Peyer's patch (tissue), 4 donors: ENCODE measurements around the gene PLD2. TPM values are rescaled to one million over a fixed set of nuclear protein-coding genes. Genes with fewer than 3 reads are reported as not detected.

Source experiments
- DNase-seq, 3 donors: peaks; one replicate each; pipeline ENCODE4 v3.0.0-alpha.2; 2017 to 2019
- H3K27ac ChIP-seq, 4 donors: fragments of 200-600 bp; sonication (generic); one replicate each; pipeline ENCODE4 v1.5.1; 2016 to 2019
- H3K27me3 ChIP-seq, 2 donors: fragments of 200-600 bp; sonication (generic); one replicate each; pipeline ENCODE4 v1.5.1; 2019
- H3K36me3 ChIP-seq, 3 donors: fragments of 200-600 bp; sonication (generic); one replicate each; pipeline ENCODE4 v1.5.1; 2016 to 2019
- H3K4me1 ChIP-seq, 4 donors: fragments of 200-600 bp; sonication (generic); one replicate each; pipeline ENCODE4 v1.5.1; 2016 to 2019
- H3K4me3 ChIP-seq, 4 donors: fragments of 200-600 bp; sonication (generic); 1 replicate in 3 of 4; 2 replicates in 1 of 4; pipeline ENCODE4 v1.5.1; 2016 to 2019; ENCODE audit warnings: mild to moderate bottlenecking in 1 of 4
- H3K9me3 ChIP-seq, 4 donors: fragments of 200-600 bp; sonication (generic); one replicate each; pipeline ENCODE4 v1.5.1; 2016 to 2019; ENCODE audit warnings: mild to moderate bottlenecking in 1 of 4
- CTCF ChIP-seq, 6 experiments: fragments of 450-650 bp in 4 of 6; fragments of 200-600 bp in 2 of 6; sonication (generic) in 1 of 6; IDR thresholded peaks; one replicate each; pipeline ENCODE4 v1.5.1; 2017 to 2019; ENCODE audit warnings: antibody characterized with exemption in 6 of 6, mild to moderate bottlenecking in 3 of 6, moderate library complexity in 1 of 6
- POLR2A ChIP-seq, 2 donors: fragments of 450-650 bp; IDR thresholded peaks; one replicate each; pipeline ENCODE4 v1.5.1; 2017; ENCODE audit warnings: antibody characterized with exemption in 2 of 2, mild to moderate bottlenecking in 2 of 2, moderate library complexity in 2 of 2
- total RNA-seq, 4 donors: library from RNA; depleted of rRNA; stranded (reverse); fragments of >200 nt; gene quantifications; one replicate each; pipeline ENCODE4 v1.1.0, GENCODE V29; 2016

PLD2 gene
- total RNA-seq, 4 donors from 2014 or later: 14.4 to 33.8 (median 26.6) TPM

DNA sequence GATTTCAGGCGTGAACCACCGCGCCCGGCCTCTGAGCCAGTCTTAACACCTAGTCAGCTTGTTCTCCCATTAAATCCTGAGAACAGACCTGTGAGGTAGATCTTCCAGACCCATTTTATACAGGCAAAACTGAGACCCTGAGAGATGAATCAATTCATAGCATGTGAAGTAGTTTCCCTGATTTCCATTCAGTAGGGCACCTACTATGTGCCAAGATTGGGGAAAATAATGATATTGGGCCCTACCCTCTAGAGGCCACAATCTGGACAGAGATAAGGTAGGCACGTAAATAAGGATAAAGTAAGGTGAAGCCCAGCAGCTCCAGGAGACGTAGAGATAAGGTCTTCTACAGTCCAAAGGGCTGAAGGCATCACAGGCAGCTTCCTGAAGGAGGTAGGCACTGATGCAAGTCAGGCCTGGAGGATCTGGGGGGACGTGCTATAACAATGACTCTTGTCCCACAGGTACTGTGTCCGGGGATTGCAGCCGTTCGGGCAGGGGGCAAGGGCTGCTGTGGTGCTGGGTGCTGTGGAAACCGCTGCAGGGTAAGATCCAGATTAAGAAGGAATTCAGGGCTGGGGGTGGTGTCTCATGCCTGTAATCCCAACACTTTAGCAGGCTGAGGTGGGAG lies 26.5 kb upstream of the PLD2 start:
- H3K27ac ChIP-seq: no peak overlapping the region
- peaks cover 0 to 4% (median 0%) of the 10 kb centered on the region in 4 donors for H3K4me1 ChIP-seq
- no peaks in the 10 kb centered on the region for H3K9me3 ChIP-seq
- H3K4me3 ChIP-seq: no peak overlapping the region
- no peaks in the 10 kb centered on the region for H3K27me3 ChIP-seq
- no peaks in the 10 kb centered on the region for H3K36me3 ChIP-seq
- no peak for DNase-seq
- no peak for TF ChIP-seq CTCF (IDR thresholded peaks at IDR 0.05)
- TF ChIP-seq POLR2A (IDR thresholded peaks at IDR 0.05): no peak

DNA sequence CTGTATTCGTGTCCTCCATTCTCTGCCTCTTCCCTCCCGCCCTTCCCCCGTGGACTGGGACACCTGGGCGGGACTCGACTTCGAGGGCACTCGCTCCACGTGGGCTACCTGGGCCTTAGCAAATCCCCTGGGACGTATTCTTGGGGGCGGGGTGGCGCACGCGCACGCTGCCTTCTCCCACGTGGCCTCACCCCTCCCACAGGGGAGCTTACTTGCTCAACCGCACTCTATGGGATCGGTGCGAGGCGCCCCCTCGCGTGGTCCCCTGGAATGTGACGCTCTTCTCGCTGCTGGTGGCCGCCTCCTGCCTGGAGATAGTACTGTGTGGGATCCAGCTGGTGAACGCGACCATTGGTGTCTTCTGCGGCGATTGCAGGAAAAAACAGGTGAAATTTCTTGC lies 24.3 kb upstream of the PLD2 start:
- TF ChIP-seq POLR2A (IDR thresholded peaks at IDR 0.05) (no peak), CTCF (IDR thresholded peaks at IDR 0.05) (no peak)
- H3K9me3 ChIP-seq: no peaks in the 10 kb centered on the region
- peaks cover 0 to 25% (median 0%) of the 10 kb centered on the region in 4 donors for H3K4me1 ChIP-seq
- DNase-seq: no peak
- H3K27me3 ChIP-seq: no peaks in the 10 kb centered on the region
- no peaks in the 10 kb centered on the region for H3K36me3 ChIP-seq
- no peak overlapping the region for H3K27ac ChIP-seq
- H3K4me3 ChIP-seq: no peak overlapping the region

DNA sequence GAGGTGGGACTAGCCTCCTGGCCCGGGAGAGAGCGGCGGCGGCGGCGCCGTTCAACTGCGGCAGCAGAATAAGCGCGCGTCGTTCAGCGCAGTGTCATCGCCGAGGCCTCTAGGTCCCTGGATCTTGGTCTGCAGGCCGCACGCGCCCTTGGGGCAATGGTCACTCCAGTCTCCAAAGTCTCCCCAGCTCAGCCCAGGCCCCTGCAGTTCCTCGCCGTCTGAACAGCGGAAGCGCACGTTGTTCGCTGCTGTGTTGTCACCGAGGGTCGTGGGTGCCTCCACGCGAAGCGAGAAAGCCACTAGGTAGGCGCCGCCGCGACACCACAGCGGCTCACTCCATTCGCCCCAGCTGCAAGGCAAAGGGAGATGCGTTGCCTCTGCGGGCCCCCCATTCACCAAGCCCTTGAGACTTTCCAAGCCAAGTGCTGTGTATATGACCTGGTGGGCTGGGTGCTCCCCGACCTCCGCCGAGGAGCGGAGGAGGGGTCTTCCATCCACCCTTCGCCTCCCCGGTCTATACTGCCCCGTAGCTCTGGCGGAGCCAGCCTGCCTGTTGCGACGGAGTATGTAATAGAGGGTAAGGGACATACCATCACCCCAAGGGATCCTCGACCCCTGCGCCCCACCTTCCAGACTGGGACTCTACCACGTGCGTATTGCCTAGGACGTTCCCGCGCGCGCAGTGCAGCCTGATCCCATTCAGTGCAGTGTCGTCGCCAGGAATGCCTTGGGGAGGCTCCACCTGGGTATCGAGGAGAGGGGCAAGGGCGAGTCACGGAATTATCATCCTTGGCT lies 21.4 kb upstream of the PLD2 start:
- Histone ChIP-seq H3K27me3 (no peaks in the 10 kb centered on the region), H3K36me3 (no peaks in the 10 kb centered on the region), H3K4me3 (peak overlapping the region in 3 of 4 donors; percentile 6 to 25 (median 23)), H3K4me1 (peaks cover 0 to 40% (median 7%) of the 10 kb centered on the region in 4 donors), H3K9me3 (no peaks in the 10 kb centered on the region), H3K27ac (no peak overlapping the region)
- TF ChIP-seq POLR2A (IDR thresholded peaks at IDR 0.05): no peak
- TF ChIP-seq CTCF (IDR thresholded peaks at IDR 0.05): no peak
- no peak for DNase-seq

DNA sequence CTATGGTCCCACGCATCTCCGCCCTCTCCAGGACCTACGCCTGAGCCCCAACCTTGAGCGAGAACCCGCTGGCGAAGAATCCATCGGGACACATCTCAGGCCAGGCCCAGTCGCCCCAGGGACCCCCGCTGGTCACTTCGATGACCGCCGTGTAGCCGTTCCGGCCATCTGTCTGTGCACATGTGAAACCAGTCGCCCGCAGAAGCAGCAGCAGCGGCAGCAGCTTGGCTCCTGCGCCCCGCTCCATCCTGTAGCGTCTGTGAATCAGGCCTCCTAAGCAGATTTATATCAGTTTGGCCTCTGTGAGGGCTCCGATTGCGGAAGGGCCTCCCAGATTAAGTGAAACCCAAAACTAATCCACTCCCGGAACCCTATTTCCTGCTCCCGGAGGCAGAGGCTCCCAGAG lies 20.8 kb upstream of the PLD2 start, which contains the start of gene VMO1:
Gene VMO1, minus strand, starts transcription at position 259 of the 406 bp plus-strand sequence. Its CDS starts 12 bp downstream, at position 247.
- no peak for TF ChIP-seq CTCF (IDR thresholded peaks at IDR 0.05)
- no peak for TF ChIP-seq POLR2A (IDR thresholded peaks at IDR 0.05)

DNA sequence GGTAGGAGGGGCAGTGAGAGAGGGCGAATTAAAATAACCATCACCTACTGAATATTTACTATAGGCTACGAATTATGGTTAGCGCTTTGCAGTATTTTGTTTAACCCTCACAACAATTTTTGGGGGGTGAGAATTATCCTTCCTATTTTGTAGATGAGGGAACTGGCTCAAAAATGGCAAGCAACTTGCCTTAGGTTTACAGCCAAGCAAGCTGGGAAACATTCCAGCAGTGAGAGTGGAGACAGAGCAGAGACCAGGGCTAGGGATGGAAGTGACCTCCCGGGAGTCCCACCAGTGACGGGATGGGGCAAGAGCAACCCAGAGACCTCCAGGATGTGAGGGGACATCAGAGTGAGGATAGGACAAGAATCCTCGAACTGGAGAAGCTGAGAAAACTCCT lies 20.4 kb upstream of the PLD2 start:
- DNase-seq: no peak
- no peak overlapping the region for H3K27ac ChIP-seq
- no peaks in the 10 kb centered on the region for H3K9me3 ChIP-seq
- H3K4me3 ChIP-seq: peak overlapping the region in 2 of 4 donors; percentile 23 to 25
- peaks cover 0 to 40% (median 7%) of the 10 kb centered on the region in 4 donors for H3K4me1 ChIP-seq
- no peaks in the 10 kb centered on the region for H3K36me3 ChIP-seq
- no peaks in the 10 kb centered on the region for H3K27me3 ChIP-seq
- TF ChIP-seq CTCF (IDR thresholded peaks at IDR 0.05) (no peak), POLR2A (IDR thresholded peaks at IDR 0.05) (no peak)

More for the DNA sequence above, 20.8 kb upstream of the PLD2 start, which contains the start of gene VMO1:
- Histone ChIP-seq H3K9me3 (no peaks in the 10 kb centered on the region), H3K4me1 (peaks cover 0 to 40% (median 7%) of the 10 kb centered on the region in 4 donors), H3K36me3 (no peaks in the 10 kb centered on the region), H3K4me3 (peak within 1 kb of the TSS in 3 of 4 donors; percentile 6 to 25 (median 23)), H3K27me3 (no peaks in the 10 kb centered on the region), H3K27ac (no peak within 1 kb of the TSS)
- DNase-seq: no peak
